Activated T-cell treated with anti-CD3 and anti-CD28 coated beads, Interleukin-2, amount 50 U/mL, for 24 hours (primary cell): ENCODE results near the gene FAM236A.
"Not testable (repeated sequence)": the region's sequence is repeated elsewhere in the genome, so short reads cannot be mapped to it uniquely, and the experiment has no call there.

ENCODE experiments used
- DNase-seq: peaks from one replicate; pipeline ENCODE4 v3.0.0-alpha.2; 2020
- H3K27ac Mint-ChIP-seq: 2 replicates; pipeline ENCODE4 v1.8.0; 2020; ENCODE audit warnings: mild to moderate bottlenecking, mixed read lengths
- H3K27me3 Mint-ChIP-seq: 2 replicates; pipeline ENCODE4 v1.8.0; 2020; ENCODE audit warnings: mixed read lengths
- H3K36me3 Mint-ChIP-seq: 2 replicates; pipeline ENCODE4 v1.8.0; 2020; ENCODE audit warnings: low read depth, mixed read lengths
- H3K4me1 Mint-ChIP-seq: 2 replicates; pipeline ENCODE4 v1.8.0; 2020; ENCODE audit warnings: low read depth, mixed read lengths
- H3K4me3 Mint-ChIP-seq: 2 replicates; pipeline ENCODE4 v1.8.0; 2020; ENCODE audit warnings: mild to moderate bottlenecking, moderate library complexity, mixed read lengths
- H3K9me3 Mint-ChIP-seq: 2 replicates; pipeline ENCODE4 v1.8.0; 2020; ENCODE audit warnings: mixed read lengths

FAM236A gene

GRCh38 chrX:72937906-72938305 lies at the start of gene FAM236A:
Gene FAM236A (plus strand): TSS chrX:72938206. CDS start chrX:72938263, 57 bp downstream.
- not testable (repeated sequence) for H3K4me3 Mint-ChIP-seq, DNase-seq, H3K27me3 Mint-ChIP-seq, H3K4me1 Mint-ChIP-seq, H3K9me3 Mint-ChIP-seq, H3K36me3 Mint-ChIP-seq, H3K27ac Mint-ChIP-seq

- not testable (repeated sequence) for H3K4me3 Mint-ChIP-seq, H3K27ac Mint-ChIP-seq, H3K27me3 Mint-ChIP-seq, H3K4me1 Mint-ChIP-seq, H3K9me3 Mint-ChIP-seq, DNase-seq, H3K36me3 Mint-ChIP-seq
Measured at GRCh38 chrX:72889740-72890139, 48.3 kb upstream of the FAM236A start.

DNA sequence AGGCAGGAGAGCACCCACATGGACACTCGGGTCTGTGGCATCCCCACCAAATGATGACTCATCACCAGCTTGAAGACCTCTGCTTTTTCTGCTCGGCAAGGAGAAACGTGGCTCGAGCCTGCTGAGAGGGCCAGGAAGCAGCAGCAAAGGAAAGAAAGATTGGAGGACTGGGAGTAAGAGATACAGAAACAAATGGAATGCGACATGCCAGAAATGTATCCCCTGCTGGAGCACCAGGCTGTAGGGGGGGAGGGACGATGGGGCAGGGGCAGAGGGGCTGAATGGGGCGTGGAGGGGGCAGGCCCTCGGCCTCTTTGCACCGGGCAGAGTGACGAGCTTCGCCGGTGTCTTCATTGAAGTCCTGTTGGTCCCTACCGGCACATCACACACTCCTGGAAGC lies 25.7 kb upstream of the FAM236A start, which contains the start of gene FAM236C:
FAM236C (plus strand) TSS at position 301 of the 400 bp plus-strand sequence. CDS start 100 bp downstream, outside the sequence.
- H3K27ac Mint-ChIP-seq, H3K9me3 Mint-ChIP-seq, H3K27me3 Mint-ChIP-seq: not testable (repeated sequence)

DNA sequence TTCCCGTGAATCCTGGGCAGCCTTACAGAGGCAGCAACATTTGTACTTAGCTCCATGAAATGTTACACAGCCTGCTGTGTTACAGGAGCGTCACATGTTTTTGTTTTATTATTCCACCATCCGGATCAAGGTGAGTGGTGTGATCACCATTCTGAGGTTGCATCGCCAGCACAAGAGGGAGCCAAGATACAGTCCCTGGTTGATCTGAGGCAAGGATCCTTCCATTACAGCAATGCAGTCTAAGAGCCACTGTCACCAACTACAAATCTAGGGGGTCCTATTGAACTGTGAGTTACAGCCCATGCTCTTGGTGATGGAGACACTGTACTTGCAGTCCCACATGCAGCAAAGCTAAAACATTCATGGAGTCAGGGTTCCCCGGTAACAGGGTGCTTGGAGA lies 21.9 kb upstream of the FAM236A start:
- not testable (repeated sequence) for H3K4me3 Mint-ChIP-seq, H3K9me3 Mint-ChIP-seq, H3K36me3 Mint-ChIP-seq, H3K27me3 Mint-ChIP-seq, H3K4me1 Mint-ChIP-seq, H3K27ac Mint-ChIP-seq, DNase-seq

More for the DNA sequence above, 25.7 kb upstream of the FAM236A start, which contains the start of gene FAM236C:
- not testable (repeated sequence) for H3K4me3 Mint-ChIP-seq, H3K36me3 Mint-ChIP-seq, DNase-seq, H3K4me1 Mint-ChIP-seq

DNA sequence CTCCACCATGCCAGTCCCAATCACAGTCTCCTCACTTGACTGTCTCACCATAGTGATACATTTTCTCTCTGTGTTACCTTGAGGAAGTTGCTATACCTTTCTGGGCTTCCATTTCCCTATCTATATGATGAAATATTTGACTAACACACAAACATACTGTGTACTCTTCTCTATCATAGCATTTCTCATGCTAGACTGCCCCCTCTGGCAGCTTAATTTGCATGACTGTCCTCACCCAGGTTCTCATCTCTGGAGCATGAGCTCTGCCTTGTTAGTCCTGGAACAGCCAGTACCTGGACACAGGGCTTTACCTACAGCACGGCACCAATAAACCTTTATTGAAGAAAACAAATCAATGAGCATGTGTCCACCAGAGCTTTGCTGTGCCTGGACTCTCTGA lies 5.7 kb upstream of the FAM236A start:
- H3K36me3 Mint-ChIP-seq, H3K4me1 Mint-ChIP-seq, DNase-seq, H3K9me3 Mint-ChIP-seq, H3K27ac Mint-ChIP-seq, H3K4me3 Mint-ChIP-seq, H3K27me3 Mint-ChIP-seq: not testable (repeated sequence)

DNA sequence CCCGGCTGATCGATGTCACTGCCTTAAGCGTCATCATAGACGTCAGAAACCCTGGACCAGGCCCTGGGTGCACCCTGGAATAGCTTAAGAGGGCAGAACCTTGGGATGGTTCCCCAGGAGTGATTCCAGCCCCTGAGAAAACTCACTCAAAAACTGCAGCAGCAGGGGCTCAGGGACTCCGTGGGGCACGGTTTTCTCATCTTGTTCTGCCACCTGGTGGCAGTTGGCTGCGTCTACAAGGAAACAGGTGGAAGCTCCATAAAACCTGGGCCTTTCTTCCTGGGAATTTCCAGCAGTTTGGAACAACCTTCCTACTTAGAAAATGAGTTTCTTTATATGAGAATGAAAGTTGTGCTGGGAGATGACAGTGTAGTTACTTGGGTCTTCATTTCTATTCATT lies 1.6 kb upstream of the FAM236A start:
- H3K27ac Mint-ChIP-seq, H3K4me3 Mint-ChIP-seq, H3K27me3 Mint-ChIP-seq, DNase-seq, H3K4me1 Mint-ChIP-seq, H3K9me3 Mint-ChIP-seq, H3K36me3 Mint-ChIP-seq: not testable (repeated sequence)

GRCh38 chrX:72936882-72937455 lies 1.0 kb upstream of the FAM236A start:
- H3K4me1 Mint-ChIP-seq, DNase-seq, H3K36me3 Mint-ChIP-seq, H3K27ac Mint-ChIP-seq, H3K9me3 Mint-ChIP-seq, H3K4me3 Mint-ChIP-seq, H3K27me3 Mint-ChIP-seq: not testable (repeated sequence)

- not testable (repeated sequence) for H3K4me3 Mint-ChIP-seq, H3K27me3 Mint-ChIP-seq, H3K36me3 Mint-ChIP-seq, H3K4me1 Mint-ChIP-seq, H3K27ac Mint-ChIP-seq, DNase-seq, H3K9me3 Mint-ChIP-seq
Measured at GRCh38 chrX:72942272-72942671, 4.3 kb downstream of the FAM236A start.

DNA sequence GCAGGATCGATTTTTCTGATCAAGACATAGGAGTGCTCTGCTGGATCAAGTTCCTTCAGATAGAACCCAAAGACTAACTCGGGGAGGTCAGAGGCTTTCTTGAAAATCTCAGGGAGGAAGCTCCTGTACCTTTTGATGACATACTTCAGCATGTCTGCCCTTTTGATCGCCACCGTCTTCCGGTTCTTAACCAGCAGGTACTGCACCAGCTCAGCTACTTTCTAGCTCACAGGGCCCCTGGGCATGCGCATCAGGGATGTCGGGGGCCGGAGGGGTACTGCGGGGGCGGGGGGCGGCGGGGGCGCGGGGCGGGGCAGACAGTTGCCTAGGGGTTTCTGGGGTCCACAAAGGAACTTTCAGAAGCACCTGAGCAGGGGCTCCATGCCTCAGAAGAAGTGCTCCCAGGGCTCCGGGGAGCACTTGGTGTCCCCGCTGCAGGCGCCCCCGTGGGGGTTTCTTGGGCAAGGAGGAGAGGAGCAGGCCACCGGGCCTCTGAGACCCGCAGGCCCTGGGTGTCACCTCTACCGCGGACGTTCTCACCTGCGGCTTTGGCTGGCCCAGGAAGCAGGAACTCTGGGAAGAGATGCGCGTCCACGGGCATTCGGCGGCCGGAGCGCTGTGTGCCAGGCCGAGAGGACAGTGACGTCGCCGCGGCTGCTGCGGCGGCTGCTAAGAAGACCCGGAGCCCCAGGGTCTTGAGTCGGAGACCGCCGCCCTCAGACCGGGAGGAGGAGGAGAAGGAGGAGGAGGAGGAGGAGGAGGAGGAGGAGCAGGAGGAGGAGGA lies 5.2 kb downstream of the FAM236A start:
- not testable (repeated sequence) for H3K36me3 Mint-ChIP-seq, DNase-seq, H3K4me3 Mint-ChIP-seq, H3K27me3 Mint-ChIP-seq, H3K9me3 Mint-ChIP-seq, H3K4me1 Mint-ChIP-seq, H3K27ac Mint-ChIP-seq

DNA sequence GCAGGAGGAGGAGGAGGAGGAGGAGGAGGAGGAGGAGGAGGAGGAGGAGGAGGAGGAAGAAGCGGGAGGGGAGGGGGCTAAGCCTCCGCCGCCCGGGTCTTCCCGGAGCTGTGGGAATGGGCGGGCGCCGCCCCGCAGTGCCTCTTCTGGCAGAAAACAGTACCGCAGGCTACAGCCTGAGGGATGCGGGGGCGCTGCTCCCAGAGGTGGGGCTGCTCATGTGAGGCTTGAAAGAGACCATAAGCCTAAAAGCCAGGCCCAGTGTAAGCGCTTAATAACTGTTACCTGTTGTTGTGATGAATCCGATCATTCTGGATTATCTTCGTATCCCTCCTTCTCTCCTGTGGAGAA lies 5.8 kb downstream of the FAM236A start, which contains the start of gene DMRTC1:
DMRTC1 (minus strand) TSS at position 19 of the 351 bp plus-strand sequence. CDS start 68,143 bp downstream, outside the sequence.
- not testable (repeated sequence) for H3K4me1 Mint-ChIP-seq, DNase-seq, H3K27me3 Mint-ChIP-seq, H3K36me3 Mint-ChIP-seq, H3K27ac Mint-ChIP-seq, H3K4me3 Mint-ChIP-seq, H3K9me3 Mint-ChIP-seq

DNA sequence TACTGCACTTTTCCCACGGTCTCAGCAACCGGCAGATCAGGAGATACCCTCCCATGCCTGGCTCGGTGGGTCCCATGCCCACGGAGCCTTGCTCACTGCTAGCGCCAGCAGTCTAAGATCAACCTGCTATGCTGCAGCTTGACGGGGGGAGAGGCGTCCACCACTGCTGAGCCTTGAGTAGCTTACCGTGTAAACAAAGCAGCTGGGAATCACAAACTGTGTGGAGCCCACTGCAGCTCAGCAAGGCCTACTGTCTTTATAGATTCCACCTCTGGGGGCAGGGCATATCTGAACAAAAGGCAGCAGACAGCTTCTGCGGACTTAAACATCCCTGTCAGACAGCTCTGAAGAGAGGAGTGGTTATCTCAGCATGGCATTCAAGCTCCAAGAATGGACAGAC lies 22.0 kb downstream of the FAM236A start:
- not testable (repeated sequence) for H3K27me3 Mint-ChIP-seq, H3K27ac Mint-ChIP-seq, H3K9me3 Mint-ChIP-seq, H3K4me3 Mint-ChIP-seq, DNase-seq, H3K4me1 Mint-ChIP-seq, H3K36me3 Mint-ChIP-seq

DNA sequence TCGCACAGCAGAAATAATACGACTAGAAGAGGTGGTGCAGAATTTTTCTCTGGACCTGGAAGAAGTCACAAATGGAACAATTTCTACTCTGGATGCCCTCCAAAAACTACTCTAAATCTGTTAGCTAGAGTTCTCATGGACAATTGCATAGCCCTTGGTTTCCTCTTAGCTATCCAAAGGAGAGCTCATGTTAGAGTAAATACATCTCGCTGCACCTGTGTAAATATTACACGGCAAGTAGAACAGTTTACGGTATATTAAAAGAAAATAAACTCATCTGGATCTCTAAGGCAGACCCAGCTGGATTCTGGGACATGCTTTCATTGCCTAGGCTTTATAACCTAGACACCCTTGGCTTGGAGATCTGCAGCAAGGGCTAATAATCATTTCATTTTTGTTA lies 33.9 kb downstream of the FAM236A start:
- DNase-seq, H3K4me1 Mint-ChIP-seq, H3K27ac Mint-ChIP-seq, H3K27me3 Mint-ChIP-seq, H3K36me3 Mint-ChIP-seq, H3K9me3 Mint-ChIP-seq, H3K4me3 Mint-ChIP-seq: not testable (repeated sequence)

- not testable (repeated sequence) for H3K36me3 Mint-ChIP-seq, H3K27ac Mint-ChIP-seq, H3K4me1 Mint-ChIP-seq, DNase-seq, H3K9me3 Mint-ChIP-seq, H3K4me3 Mint-ChIP-seq, H3K27me3 Mint-ChIP-seq
Measured at GRCh38 chrX:72974885-72975284, 36.9 kb downstream of the FAM236A start.

DNA sequence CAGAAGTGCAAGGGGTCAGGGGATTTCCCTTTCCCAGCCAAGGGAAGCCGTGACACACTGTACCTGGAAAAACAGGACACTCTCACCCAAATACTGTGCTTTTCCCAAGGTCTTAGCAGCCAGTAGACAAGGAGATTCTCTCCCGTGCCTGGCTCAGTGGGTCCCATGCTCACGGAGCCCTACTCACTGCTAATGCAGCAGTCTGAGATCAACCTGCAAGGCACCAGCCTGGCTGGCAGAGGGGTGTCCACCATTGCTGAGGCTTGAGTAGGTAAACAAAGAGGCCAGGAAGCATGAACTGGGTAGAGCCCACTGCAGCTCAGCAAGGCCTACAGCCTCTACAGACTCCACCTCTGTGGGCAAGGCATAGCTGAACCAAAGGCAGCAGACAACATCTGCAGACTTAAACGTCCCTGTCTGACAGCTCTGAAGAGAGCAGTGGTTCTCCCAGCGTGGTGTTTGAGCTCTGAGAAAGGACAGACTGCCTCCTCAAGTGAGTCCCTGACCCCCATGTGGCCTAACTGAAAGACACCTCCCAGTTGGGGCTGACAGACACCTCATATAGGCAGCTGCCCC lies 43.0 kb downstream of the FAM236A start:
- H3K9me3 Mint-ChIP-seq, H3K27ac Mint-ChIP-seq, DNase-seq, H3K4me3 Mint-ChIP-seq, H3K4me1 Mint-ChIP-seq, H3K36me3 Mint-ChIP-seq: not testable (repeated sequence)
- peaks cover 48% of the 10 kb centered on the region for H3K27me3 Mint-ChIP-seq
